Measurements from ENCODE around the gene VEGFA.

DNA sequence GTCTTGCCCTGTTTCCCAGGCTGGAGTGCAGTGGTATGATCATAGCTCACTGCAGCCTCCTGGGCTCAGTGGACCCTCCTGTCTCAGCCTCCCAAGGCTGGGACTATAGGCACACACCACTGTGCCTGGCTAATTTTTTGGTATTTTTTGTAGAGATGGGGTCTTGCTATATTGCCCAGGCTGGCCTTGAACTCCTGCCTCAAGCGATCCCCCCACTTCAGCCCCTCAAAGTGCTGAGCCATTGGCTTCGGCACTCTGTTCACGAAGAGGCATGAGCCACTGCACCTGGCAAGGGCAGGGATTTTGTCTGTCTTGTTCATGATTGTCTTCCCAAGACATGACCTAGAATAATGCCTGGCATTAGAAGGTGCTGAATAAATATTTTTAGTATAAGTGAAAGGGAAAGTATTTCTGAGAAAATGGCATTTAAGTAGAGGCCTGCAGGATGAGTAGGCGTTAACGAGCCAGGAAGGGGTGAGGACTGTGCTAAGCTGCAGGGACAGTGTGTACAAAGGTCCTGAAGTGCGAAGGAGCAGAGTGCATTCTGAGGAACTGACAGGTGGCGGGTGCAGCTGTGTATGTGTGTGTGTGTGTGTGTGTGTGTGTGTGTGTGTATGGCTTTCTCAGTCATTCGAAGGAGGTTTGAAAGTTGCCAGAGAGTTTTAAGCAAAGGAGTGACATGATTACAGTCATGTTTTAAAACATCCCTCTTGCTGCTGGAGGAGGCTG, 43.0 kb downstream of the VEGFA start:
- TF ChIP-seq, protein P1, sequence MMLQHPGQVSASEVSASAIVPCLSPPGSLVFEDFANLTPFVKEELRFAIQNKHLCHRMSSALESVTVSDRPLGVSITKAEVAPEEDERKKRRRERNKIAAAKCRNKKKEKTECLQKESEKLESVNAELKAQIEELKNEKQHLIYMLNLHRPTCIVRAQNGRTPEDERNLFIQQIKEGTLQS (IDR thresholded peaks at IDR 0.05; ENCODE audit: insufficient read depth, low read depth, low read length) = no peak
- no peak for TF ChIP-seq JUND (IDR thresholded peaks at IDR 0.05; ENCODE audit: low read length)
- TF ChIP-seq, protein P2, sequence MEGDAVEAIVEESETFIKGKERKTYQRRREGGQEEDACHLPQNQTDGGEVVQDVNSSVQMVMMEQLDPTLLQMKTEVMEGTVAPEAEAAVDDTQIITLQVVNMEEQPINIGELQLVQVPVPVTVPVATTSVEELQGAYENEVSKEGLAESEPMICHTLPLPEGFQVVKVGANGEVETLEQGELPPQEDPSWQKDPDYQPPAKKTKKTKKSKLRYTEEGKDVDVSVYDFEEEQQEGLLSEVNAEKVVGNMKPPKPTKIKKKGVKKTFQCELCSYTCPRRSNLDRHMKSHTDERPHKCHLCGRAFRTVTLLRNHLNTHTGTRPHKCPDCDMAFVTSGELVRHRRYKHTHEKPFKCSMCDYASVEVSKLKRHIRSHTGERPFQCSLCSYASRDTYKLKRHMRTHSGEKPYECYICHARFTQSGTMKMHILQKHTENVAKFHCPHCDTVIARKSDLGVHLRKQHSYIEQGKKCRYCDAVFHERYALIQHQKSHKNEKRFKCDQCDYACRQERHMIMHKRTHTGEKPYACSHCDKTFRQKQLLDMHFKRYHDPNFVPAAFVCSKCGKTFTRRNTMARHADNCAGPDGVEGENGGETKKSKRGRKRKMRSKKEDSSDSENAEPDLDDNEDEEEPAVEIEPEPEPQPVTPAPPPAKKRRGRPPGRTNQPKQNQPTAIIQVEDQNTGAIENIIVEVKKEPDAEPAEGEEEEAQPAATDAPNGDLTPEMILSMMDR (IDR thresholded peaks at IDR 0.05; ENCODE audit: control extremely low read depth in 1 of 3, insufficient read depth in 1 of 3, low read depth in 1 of 3, low read length in 3 of 3) = no peak
- no peak for TF ChIP-seq RNF2 (IDR thresholded peaks at IDR 0.05; ENCODE audit: borderline replicate concordance, low read depth, low read length, missing control alignments, poor library complexity, severe bottlenecking)
- no peak for TF ChIP-seq SRF (IDR thresholded peaks at IDR 0.05; ENCODE audit: low read depth, low read length)
- TF ChIP-seq EP300 (IDR thresholded peaks at IDR 0.05; ENCODE audit: borderline replicate concordance in 1 of 2, low read depth in 2 of 2, low read length in 2 of 2) = no peak
- no peak for TF ChIP-seq SIN3A (conservative IDR thresholded peaks at IDR 0.05 in 1 of 2, IDR thresholded peaks at IDR 0.05 in 1 of 2; ENCODE audit: low read depth in 1 of 2, low read length in 2 of 2)
- TF ChIP-seq GTF2F1 (IDR thresholded peaks at IDR 0.05; ENCODE audit: borderline replicate concordance, low read depth, low read length) = no peak
- TF ChIP-seq GABPA (IDR thresholded peaks at IDR 0.05; ENCODE audit: borderline replicate concordance, insufficient read depth, low read length) = no peak
- TF ChIP-seq JUN (IDR thresholded peaks at IDR 0.05; ENCODE audit: low read depth, low read length) = no peak
- TF ChIP-seq RAD21 (IDR thresholded peaks at IDR 0.05 in 1 of 2, conservative IDR thresholded peaks at IDR 0.05 in 1 of 2; ENCODE audit: low read depth in 2 of 2, low read length in 2 of 2) = no peak
- no peak for TF ChIP-seq TBP (IDR thresholded peaks at IDR 0.05; ENCODE audit: low read depth, low read length)
